HS-5 (cell line): ENCODE measurements around the gene LRRC8D.
"Not testable (repeated sequence)": the region's sequence is repeated elsewhere in the genome, so short reads cannot be mapped to it uniquely, and the experiment has no call there.

ENCODE experiments used
- DNase-seq: peaks from one replicate; pipeline ENCODE4 v3.0.0-alpha.2; 2012; ENCODE audit warnings: low read depth

The LRRC8D gene

GRCh38 chr1:89962024-89962741 is 141.4 kb downstream of the LRRC8D start:
- no peak for DNase-seq

DNA sequence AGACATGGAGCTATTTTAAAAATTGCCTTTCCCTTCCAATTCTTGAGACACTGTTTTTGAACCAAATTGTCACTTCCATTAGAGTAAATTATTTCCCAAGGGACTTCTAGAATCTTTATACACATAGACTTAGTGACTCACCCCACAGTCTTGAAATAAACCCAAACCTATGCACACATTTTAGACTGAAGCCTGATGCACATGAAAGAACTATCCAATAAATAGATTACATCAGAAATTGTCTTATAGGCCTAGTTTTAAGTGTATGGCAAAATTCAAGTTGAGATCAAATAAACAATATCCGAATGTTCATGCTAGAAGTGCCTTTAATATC is 141.9 kb downstream of the LRRC8D start:
- no peak for DNase-seq

DNA sequence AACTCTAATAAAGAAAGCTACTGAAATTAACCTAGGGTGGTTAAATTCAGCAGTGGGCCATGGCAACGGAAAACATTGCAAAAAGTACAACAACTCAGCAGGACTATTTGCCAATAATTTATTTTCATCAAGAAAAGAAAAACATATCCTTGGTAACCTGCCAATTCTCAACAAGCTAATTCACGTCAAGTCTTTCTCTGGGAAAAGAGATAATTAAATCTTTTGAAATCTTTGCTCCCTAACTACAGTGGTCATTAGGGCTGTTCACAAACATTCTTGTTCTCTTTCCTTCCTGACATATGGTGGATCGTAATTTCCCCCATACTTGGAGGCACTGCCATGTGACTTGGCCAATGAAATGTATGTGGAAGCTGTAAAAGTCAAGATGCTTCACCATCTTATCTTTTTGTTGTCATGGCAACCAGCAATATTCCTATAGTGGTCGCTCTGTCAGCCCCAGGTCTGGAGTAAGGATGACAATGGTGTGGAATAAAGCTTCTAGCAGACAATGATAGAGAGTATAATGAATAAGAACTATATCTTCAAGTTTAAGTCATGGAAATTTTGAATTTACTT is 144.4 kb downstream of the LRRC8D start:
- no peak for DNase-seq

- no peak for DNase-seq
Measured at GRCh38 chr1:89966656-89967055, 145.8 kb downstream of the LRRC8D start.

GRCh38 chr1:89971600-89971999 is 150.8 kb downstream of the LRRC8D start:
- no peak for DNase-seq

- no peak for DNase-seq
Measured at GRCh38 chr1:89972024-89972423, 151.2 kb downstream of the LRRC8D start.

DNA sequence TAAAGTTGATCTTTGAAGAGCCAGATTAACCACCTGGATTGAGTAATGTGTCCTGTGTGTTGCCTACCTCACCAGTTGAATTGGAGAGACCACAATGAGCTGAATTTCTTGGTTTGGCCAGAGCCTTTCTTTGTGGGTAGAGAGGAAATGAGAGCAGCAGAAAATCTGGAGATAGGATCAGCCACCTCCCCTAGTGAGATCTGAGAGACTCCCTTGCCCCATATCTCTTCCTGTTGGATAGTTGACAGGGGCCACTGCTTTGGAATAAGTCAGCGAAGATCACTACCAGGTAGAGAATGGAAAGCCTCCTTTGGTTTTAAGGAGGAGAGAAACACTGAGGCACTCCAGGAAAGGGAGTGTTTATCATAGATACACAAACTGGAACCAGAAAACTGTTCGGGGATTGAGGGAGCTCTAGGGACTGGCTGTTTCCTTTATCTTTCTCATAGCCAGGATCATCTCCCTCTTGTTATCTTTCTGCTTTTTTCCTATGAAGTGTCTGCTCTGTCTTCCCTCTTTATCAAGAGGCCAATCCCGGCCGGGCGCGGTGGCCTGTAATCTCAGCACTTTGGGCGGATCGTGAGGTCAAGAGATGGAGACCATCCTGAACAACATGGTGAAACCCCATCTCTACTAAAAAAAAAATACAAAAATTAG is 152.8 kb downstream of the LRRC8D start:
- no peak for DNase-seq

GRCh38 chr1:89974256-89974655 is 153.4 kb downstream of the LRRC8D start:
- DNase-seq = no peak

DNA sequence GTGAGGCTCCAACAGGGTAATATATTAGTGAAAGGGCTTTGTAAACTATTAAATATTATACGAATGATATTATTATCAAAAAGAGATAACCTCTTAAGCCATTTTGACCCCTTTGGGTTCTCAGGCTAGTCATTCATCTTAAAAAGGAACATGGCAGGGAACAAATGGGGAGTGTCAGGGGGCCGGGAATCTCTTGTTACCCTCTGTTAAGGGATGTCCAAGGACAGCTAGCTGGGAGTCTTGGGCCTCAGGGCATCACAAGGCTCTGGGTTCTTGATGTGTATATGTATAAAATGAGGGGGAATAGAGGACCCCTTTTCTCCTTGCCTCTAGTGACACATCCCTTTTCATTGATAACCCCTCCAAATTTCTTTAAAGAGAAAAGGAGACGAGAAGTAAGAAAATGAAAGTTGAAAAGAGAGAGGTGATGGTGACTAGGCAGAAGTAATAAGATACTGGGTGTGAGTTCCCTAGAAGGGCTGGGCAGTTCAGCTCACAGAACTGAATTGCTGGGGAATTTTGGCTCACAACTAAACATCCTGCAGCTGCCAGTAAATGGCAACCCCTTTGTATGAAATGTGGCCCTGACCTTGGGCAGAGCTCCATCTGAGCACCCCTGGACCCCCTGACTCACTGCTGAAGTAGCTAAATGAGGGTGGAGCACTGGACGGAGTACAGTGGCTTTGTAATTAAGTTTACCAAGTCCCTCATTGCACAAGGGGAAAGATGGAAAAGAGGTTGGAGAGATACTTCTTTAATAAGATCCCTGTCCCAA is 154.1 kb downstream of the LRRC8D start:
- DNase-seq = no peak

- no peak for DNase-seq
Measured at GRCh38 chr1:89975540-89976125, 154.8 kb downstream of the LRRC8D start.

- peak; percentile 79 for DNase-seq
Measured at GRCh38 chr1:89978755-89979154, 157.9 kb downstream of the LRRC8D start.

DNA sequence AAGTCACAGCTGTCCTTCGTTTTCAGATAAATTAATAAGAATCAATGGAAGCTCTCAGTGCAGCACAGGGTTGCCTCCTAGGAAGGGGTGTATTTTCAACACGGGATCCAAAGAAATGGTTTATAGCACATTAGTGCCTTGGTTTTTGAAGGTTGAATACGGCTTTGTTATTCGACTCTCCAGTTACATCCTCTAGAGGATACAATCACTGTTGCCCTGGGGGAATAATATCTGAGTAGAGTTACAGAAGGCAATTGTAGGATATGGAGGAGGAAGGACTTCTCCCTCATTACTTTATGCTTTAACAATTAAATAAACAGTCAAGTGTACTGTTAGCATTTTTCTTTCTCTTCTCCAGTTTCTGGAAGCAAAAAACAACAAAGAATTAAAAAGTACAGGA is 159.8 kb downstream of the LRRC8D start:
- DNase-seq = no peak

DNA sequence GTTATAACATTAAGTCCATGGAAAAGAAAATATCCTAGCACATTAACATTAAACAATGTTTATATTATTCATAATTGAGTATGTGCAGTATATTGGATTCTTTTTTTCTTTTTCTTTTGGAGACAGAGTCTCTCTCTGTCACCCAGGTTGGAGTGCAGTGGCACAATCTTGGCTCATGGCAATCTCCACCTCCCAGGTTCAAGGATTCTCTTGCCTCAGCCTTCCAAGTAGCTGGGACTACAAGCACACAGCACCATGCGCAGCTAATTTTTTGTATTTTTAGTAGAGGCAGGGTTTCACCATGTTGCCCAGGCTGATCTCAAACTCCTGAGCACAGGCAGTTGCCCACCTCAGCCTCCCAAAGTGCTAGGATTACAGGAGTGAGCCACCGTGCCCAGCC is 162.0 kb downstream of the LRRC8D start:
- DNase-seq = not testable (repeated sequence)

DNA sequence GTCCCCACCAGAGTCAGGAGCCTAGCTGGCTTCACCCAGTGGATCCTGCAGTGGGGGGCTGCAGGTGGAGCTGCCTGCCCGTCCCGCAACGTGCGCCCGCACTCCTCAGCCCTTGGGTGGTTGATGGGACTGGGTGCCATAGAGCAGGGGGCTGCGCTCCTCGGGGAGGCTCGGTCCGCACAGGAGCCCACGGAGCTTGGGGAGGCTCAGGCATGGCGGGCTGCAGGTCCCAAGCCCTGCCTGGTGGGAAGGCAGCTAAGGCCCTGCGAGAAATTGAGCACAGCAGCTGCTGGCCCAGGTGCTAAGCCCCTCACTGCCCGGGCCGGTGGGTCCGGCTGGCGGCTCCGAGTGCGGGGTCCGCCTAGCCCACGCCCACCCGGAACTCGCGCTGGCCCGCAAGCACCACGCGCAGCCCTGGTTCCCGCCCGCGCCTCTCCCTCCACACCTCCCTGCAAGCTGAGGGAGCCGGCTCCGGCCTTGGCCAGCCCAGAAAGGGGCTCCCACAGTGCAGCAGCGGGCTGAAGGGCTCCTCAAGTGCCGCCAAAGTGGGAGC is 163.8 kb downstream of the LRRC8D start:
- DNase-seq = not testable (repeated sequence)

DNA sequence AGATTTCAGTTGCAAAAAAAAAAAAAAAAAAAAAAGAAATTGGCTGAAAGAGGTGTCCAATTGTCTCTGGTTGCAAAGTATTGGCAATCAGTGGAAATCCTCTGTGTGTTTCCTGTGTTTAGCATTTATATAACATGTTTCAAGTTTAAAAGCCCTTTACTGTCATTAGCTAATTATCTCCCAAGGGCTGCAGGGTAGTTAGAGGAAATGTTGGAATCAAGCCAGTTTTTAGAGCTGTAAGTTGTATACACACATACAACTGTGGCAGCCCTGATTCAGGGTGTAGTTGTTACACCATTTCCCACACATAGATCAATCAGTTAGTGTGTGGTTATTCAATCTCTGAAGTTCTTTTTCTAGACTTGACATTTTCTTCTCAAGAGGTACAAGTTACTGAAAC is 165.2 kb downstream of the LRRC8D start:
- no peak for DNase-seq
